ENCODE data around the gene SNX9. TPM values are rescaled to one million over a fixed set of nuclear protein-coding genes. Genes with fewer than 3 reads are reported as not detected.

Gene SNX9
- polyA plus RNA-seq, 1 donor (not counting 4 experiments of a cell fraction or from before 2014, with no cell fraction given), result 37.8 TPM

DNA sequence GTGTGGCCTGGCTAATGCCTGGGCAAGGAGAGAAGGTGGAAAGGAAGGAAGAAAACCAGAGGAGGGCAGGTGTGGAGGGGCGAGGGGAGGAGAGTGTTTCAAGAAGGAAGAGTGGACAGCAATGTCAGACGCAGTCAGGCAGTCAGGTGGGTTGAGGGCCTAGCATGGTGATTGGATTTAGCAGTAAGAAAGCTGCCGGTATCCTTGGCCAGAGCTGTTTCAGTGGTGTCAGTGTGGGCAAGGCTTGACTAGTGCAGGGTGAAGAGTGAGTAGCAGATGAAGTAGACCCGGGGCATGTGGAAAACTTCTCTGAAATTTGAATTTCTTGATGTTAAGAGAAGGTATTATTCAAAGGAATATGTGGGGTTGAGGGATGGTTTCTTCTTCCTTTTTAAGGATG is 27.0 kb downstream of the SNX9 start:
- Histone ChIP-seq H3K4me3 (ENCODE audit: control insufficient read depth in 2 of 3, extremely low read depth in 1 of 3, insufficient read depth in 2 of 3, low read depth in 1 of 3, low read length in 3 of 3) (no peak overlapping the region), H3K4me1 (ENCODE audit: control insufficient read depth, extremely low read depth, insufficient read depth, low read length) (peaks cover 14% of the 10 kb centered on the region), H3K9me1 (ENCODE audit: control insufficient read depth, extremely low read depth, insufficient read depth, low read length) (peaks cover 5% of the 10 kb centered on the region), H3K27me3 (ENCODE audit: control insufficient read depth, extremely low read depth, insufficient read depth, low read length) (no peaks in the 10 kb centered on the region), H2AFZ (ENCODE audit: control insufficient read depth, low read length) (no peak overlapping the region), H3K36me3 (ENCODE audit: control insufficient read depth in 2 of 2, extremely low read depth in 1 of 2, insufficient read depth in 2 of 2, low read length in 2 of 2) (no peaks in the 10 kb centered on the region), H3K9me3 (ENCODE audit: control insufficient read depth, low read depth, low read length) (peaks cover 3% of the 10 kb centered on the region), H3K9ac (ENCODE audit: control insufficient read depth, extremely low read depth, insufficient read depth, low read length) (no peak overlapping the region), H3K4me2 (ENCODE audit: control insufficient read depth, extremely low read depth, insufficient read depth, low read depth, low read length) (no peak overlapping the region), H3K79me2 (ENCODE audit: control insufficient read depth, insufficient read depth, low read length) (peaks cover 99% of the 10 kb centered on the region), H4K20me1 (ENCODE audit: control insufficient read depth, extremely low read depth, insufficient read depth, low read length) (peaks cover 4% of the 10 kb centered on the region), H3K27ac (ENCODE audit: control insufficient read depth, insufficient read depth, low read length) (no peak overlapping the region)
- no peak for DNase-seq (ENCODE audit: low read depth, low spot score)
- FAIRE-seq, result no peak
- dilution Hi-C loops (cut with MboI; ENCODE audit: extremely low pct_ligation_motif_present, low sequenced_read_pairs), result no loop called here
- TF ChIP-seq, protein P1, sequence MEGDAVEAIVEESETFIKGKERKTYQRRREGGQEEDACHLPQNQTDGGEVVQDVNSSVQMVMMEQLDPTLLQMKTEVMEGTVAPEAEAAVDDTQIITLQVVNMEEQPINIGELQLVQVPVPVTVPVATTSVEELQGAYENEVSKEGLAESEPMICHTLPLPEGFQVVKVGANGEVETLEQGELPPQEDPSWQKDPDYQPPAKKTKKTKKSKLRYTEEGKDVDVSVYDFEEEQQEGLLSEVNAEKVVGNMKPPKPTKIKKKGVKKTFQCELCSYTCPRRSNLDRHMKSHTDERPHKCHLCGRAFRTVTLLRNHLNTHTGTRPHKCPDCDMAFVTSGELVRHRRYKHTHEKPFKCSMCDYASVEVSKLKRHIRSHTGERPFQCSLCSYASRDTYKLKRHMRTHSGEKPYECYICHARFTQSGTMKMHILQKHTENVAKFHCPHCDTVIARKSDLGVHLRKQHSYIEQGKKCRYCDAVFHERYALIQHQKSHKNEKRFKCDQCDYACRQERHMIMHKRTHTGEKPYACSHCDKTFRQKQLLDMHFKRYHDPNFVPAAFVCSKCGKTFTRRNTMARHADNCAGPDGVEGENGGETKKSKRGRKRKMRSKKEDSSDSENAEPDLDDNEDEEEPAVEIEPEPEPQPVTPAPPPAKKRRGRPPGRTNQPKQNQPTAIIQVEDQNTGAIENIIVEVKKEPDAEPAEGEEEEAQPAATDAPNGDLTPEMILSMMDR (optimal IDR thresholded peaks at IDR 0.05 in 1 of 3, IDR thresholded peaks at IDR 0.05 in 1 of 3, conservative IDR thresholded peaks at IDR 0.05 in 1 of 3; ENCODE audit: extremely low read depth in 1 of 3, insufficient read depth in 2 of 3, low read length in 3 of 3), result no peak
- TF ChIP-seq EZH2 (IDR thresholded peaks at IDR 0.05; ENCODE audit: low read length), result no peak

DNA sequence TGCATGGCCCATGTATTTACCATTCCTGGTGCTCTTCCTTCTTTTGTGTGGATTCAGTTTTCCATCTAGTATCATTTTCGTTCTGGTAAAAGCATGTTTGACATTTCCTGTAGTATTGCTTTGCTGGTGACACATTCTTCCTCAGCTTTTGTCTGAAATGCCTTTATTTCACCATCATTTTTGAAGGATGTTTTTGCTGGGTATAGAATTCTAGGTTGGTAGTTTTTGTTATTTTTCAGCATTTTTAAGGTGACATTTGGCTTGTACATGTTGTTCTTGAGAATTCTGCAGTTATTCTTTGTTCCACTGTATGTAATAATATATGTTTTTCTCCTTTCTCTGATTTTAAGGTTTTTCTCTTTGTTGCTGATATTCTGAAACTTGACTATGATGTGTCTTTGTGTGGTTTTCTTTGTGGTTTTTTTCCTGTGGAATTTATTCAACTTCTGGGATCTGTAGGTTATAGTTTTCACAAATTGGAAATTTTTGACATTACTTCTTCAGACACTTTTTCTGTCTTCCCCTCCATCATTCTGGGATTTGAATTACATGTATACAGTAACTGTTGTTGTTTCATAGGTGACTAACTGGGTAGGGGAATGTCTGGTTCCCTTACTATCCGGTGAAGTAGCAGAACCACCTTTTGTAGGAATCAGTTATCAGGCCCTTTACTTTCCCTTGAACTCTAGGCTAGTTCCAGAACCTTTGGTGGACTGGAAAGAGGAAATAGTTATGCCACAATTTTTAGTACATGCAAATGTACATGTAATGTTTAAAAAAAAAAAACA is 30.2 kb downstream of the SNX9 start:
- TF ChIP-seq, protein P1 (optimal IDR thresholded peaks at IDR 0.05 in 1 of 3, IDR thresholded peaks at IDR 0.05 in 1 of 3, conservative IDR thresholded peaks at IDR 0.05 in 1 of 3; ENCODE audit: extremely low read depth in 1 of 3, insufficient read depth in 2 of 3, low read length in 3 of 3), result no peak
- TF ChIP-seq EZH2 (IDR thresholded peaks at IDR 0.05; ENCODE audit: low read length), result no peak
- H3K9me1 ChIP-seq (ENCODE audit: control insufficient read depth, extremely low read depth, insufficient read depth, low read length), result no peaks in the 10 kb centered on the region
- peaks cover 7% of the 10 kb centered on the region for H3K4me1 ChIP-seq (ENCODE audit: control insufficient read depth, extremely low read depth, insufficient read depth, low read length)
- H3K4me2 ChIP-seq (ENCODE audit: control insufficient read depth, extremely low read depth, insufficient read depth, low read depth, low read length), result no peak overlapping the region
- peaks cover 4% of the 10 kb centered on the region for H4K20me1 ChIP-seq (ENCODE audit: control insufficient read depth, extremely low read depth, insufficient read depth, low read length)
- H3K27ac ChIP-seq (ENCODE audit: control insufficient read depth, insufficient read depth, low read length), result no peak overlapping the region
- no peak overlapping the region for H3K9ac ChIP-seq (ENCODE audit: control insufficient read depth, extremely low read depth, insufficient read depth, low read length)
- dilution Hi-C loops (cut with MboI; ENCODE audit: extremely low pct_ligation_motif_present, low sequenced_read_pairs), result no loop called here
- DNase-seq (ENCODE audit: low read depth, low spot score) (no peak), FAIRE-seq (no peak)
- no peaks in the 10 kb centered on the region for H3K27me3 ChIP-seq (ENCODE audit: control insufficient read depth, extremely low read depth, insufficient read depth, low read length)
- H2AFZ ChIP-seq (ENCODE audit: control insufficient read depth, low read length), result no peak overlapping the region
- peaks cover 3% of the 10 kb centered on the region for H3K9me3 ChIP-seq (ENCODE audit: control insufficient read depth, low read depth, low read length)
- H3K4me3 ChIP-seq (ENCODE audit: control insufficient read depth in 2 of 3, extremely low read depth in 1 of 3, insufficient read depth in 2 of 3, low read depth in 1 of 3, low read length in 3 of 3), result no peak overlapping the region
- H3K79me2 ChIP-seq (ENCODE audit: control insufficient read depth, insufficient read depth, low read length), result peaks cover 98% of the 10 kb centered on the region
- no peaks in the 10 kb centered on the region for H3K36me3 ChIP-seq (ENCODE audit: control insufficient read depth in 2 of 2, extremely low read depth in 1 of 2, insufficient read depth in 2 of 2, low read length in 2 of 2)
